ENCODE results near the gene ABCC3. TPM values are rescaled to one million over a fixed set of nuclear protein-coding genes. Genes with fewer than 3 reads are reported as not detected.

Gene ABCC3
- total and polyA plus RNA-seq, 9 of the 15 experiments (the other 6 are each of a cell fraction or from before 2014, with no cell fraction given): 0.03 to 1.6 (median 0.42) TPM; not detected in 5

GRCh38 chr17:50719144-50719923, 84.7 kb downstream of the ABCC3 start, which contains the start of gene LUC7L3 (continued):
- TF ChIP-seq TEAD4 (IDR thresholded peaks at IDR 0.05; ENCODE audit: low read length): peak; percentile 48
- TF ChIP-seq TEAD4 (CRISPR knock-in tag; IDR thresholded peaks at IDR 0.05; ENCODE audit: borderline replicate concordance): peak; percentile 90
- no peak for TF ChIP-seq ZNF764 (CRISPR knock-in tag; IDR thresholded peaks at IDR 0.05; ENCODE audit: low read depth)
- TF ChIP-seq, protein P1, sequence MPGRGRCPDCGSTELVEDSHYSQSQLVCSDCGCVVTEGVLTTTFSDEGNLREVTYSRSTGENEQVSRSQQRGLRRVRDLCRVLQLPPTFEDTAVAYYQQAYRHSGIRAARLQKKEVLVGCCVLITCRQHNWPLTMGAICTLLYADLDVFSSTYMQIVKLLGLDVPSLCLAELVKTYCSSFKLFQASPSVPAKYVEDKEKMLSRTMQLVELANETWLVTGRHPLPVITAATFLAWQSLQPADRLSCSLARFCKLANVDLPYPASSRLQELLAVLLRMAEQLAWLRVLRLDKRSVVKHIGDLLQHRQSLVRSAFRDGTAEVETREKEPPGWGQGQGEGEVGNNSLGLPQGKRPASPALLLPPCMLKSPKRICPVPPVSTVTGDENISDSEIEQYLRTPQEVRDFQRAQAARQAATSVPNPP (IDR thresholded peaks at IDR 0.05; ENCODE audit: borderline replicate concordance, insufficient read depth, insufficient read length): no peak
- TF ChIP-seq, protein P2, sequence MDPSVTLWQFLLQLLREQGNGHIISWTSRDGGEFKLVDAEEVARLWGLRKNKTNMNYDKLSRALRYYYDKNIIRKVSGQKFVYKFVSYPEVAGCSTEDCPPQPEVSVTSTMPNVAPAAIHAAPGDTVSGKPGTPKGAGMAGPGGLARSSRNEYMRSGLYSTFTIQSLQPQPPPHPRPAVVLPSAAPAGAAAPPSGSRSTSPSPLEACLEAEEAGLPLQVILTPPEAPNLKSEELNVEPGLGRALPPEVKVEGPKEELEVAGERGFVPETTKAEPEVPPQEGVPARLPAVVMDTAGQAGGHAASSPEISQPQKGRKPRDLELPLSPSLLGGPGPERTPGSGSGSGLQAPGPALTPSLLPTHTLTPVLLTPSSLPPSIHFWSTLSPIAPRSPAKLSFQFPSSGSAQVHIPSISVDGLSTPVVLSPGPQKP (CRISPR knock-in tag; IDR thresholded peaks at IDR 0.05): no peak
- no peak for TF ChIP-seq BMI1 (IDR thresholded peaks at IDR 0.05; ENCODE audit: low read length)
- TF ChIP-seq, protein P3, sequence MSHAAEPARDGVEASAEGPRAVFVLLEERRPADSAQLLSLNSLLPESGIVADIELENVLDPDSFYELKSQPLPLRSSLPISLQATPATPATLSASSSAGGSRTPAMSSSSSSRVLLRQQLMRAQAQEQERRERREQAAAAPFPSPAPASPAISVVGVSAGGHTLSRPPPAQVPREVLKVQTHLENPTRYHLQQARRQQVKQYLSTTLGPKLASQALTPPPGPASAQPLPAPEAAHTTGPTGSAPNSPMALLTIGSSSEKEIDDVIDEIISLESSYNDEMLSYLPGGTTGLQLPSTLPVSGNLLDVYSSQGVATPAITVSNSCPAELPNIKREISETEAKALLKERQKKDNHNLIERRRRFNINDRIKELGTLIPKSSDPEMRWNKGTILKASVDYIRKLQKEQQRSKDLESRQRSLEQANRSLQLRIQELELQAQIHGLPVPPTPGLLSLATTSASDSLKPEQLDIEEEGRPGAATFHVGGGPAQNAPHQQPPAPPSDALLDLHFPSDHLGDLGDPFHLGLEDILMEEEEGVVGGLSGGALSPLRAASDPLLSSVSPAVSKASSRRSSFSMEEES (CRISPR knock-in tag; IDR thresholded peaks at IDR 0.05): no peak
- TF ChIP-seq ZBTB26 (CRISPR knock-in tag; IDR thresholded peaks at IDR 0.05): no peak
- TF ChIP-seq PHTF2 (CRISPR knock-in tag; IDR thresholded peaks at IDR 0.05): no peak
- TF ChIP-seq ZBED1 (IDR thresholded peaks at IDR 0.05): peak; percentile 61; the same call in 1 of the 2 replicates
- TF ChIP-seq HNRNPH1 (optimal IDR thresholded peaks at IDR 0.05; ENCODE audit: low read depth, low read length): no peak
- peak; percentile 92 for TF ChIP-seq KLF13 (tag; IDR thresholded peaks at IDR 0.05; ENCODE audit: borderline replicate concordance, low read depth)
- TF ChIP-seq SIRT6 (IDR thresholded peaks at IDR 0.05; ENCODE audit: low read depth, low read length): no peak
- TF ChIP-seq ZNF146 (CRISPR knock-in tag; IDR thresholded peaks at IDR 0.05; ENCODE audit: unreplicated experiment): no peak
- TF ChIP-seq HNRNPLL (IDR thresholded peaks at IDR 0.05; ENCODE audit: low read depth, low read length, poor library complexity, severe bottlenecking): peak; percentile 44
- peak; percentile 49 to 68; a peak in 3 of 4 replicates for TF ChIP-seq MLLT1 (IDR thresholded peaks at IDR 0.05)
- TF ChIP-seq, protein P4, sequence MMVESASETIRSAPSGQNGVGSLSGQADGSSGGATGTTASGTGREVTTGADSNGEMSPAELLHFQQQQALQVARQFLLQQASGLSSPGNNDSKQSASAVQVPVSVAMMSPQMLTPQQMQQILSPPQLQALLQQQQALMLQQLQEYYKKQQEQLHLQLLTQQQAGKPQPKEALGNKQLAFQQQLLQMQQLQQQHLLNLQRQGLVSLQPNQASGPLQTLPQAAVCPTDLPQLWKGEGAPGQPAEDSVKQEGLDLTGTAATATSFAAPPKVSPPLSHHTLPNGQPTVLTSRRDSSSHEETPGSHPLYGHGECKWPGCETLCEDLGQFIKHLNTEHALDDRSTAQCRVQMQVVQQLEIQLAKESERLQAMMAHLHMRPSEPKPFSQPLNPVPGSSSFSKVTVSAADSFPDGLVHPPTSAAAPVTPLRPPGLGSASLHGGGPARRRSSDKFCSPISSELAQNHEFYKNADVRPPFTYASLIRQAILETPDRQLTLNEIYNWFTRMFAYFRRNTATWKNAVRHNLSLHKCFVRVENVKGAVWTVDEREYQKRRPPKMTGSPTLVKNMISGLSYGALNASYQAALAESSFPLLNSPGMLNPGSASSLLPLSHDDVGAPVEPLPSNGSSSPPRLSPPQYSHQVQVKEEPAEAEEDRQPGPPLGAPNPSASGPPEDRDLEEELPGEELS (CRISPR knock-in tag; IDR thresholded peaks at IDR 0.05; ENCODE audit: borderline replicate concordance): 0 out of 2 replicates have a peak, but pooled peaks have one; percentile 26
